ENCODE measurements around the gene SPHK1. TPM values are rescaled to one million over a fixed set of nuclear protein-coding genes. Genes with fewer than 3 reads are reported as not detected.

The SPHK1 gene
- total RNA-seq, 1 experiment from 2014 or later, result 7.7 TPM

- H3K4me1 Mint-ChIP-seq (ENCODE audit: low read depth, unreplicated experiment), result no peaks in the 10 kb centered on the region
- H3K36me3 Mint-ChIP-seq (ENCODE audit: insufficient read depth, unreplicated experiment), result peaks cover 14% of the 10 kb centered on the region
- POLR2A ChIA-PET, result no interaction called here
- H3K27me3 ChIP-seq (replicated peaks; ENCODE audit: control insufficient read depth, insufficient read depth, low read length), result no peaks in the 10 kb centered on the region
- no peaks in the 10 kb centered on the region; the same call in 1 of the 2 replicates for H3K36me3 ChIP-seq (ENCODE audit: control insufficient read depth, insufficient read depth, low read length)
- no peak for TF ChIP-seq CTCF (IDR thresholded peaks at IDR 0.05; ENCODE audit: insufficient read depth in 1 of 2, low read depth in 1 of 2, low read length in 1 of 2, severe bottlenecking in 1 of 2, unreplicated experiment in 1 of 2)
- H3K27me3 Mint-ChIP-seq (ENCODE audit: insufficient read depth, unreplicated experiment), result no peaks in the 10 kb centered on the region
- H3K4me1 ChIP-seq, result no peaks in the 10 kb centered on the region
- no peak for DNase-seq
- intact Hi-C loops (cut with micrococcal nuclease; ENCODE audit: unreplicated experiment), result no loop called here
- BruUV-seq (replicated peaks), result no TSS peak
- no peak overlapping the region for H3K27ac Mint-ChIP-seq (ENCODE audit: unreplicated experiment)
- H3K4me3 ChIP-seq (ENCODE audit: low read depth, low read length), result no peak overlapping the region
- no peaks in the 10 kb centered on the region for H3K9me3 Mint-ChIP-seq (ENCODE audit: unreplicated experiment)
- no peaks in the 10 kb centered on the region for H3K9me3 ChIP-seq
- CTCF ChIA-PET, result no interaction called here
- no peak overlapping the region for H3K4me3 Mint-ChIP-seq (ENCODE audit: unreplicated experiment)
Observed at GRCh38 chr17:76422406-76422805, 38.0 kb downstream of the SPHK1 start.

GRCh38 chr17:76422860-76423259 lies 38.5 kb downstream of the SPHK1 start:
- DNase-seq, result no peak

GRCh38 chr17:76426853-76427252 lies 42.4 kb downstream of the SPHK1 start:
- CTCF ChIA-PET, result no interaction called here
- intact Hi-C loops (cut with micrococcal nuclease; ENCODE audit: unreplicated experiment), result no loop called here

More at GRCh38 chr17:76422860-76423259, 38.5 kb downstream of the SPHK1 start:
- TF ChIP-seq CTCF (IDR thresholded peaks at IDR 0.05; ENCODE audit: insufficient read depth in 1 of 2, low read depth in 1 of 2, low read length in 1 of 2, severe bottlenecking in 1 of 2, unreplicated experiment in 1 of 2), result no peak
- ChIA-PET POLR2A (no interaction called here), CTCF (interaction anchor here (1.0 kb wide), 1 partner anchor 36 kb away, joined by 3 read pairs; no protein-coding TSS in a partner anchor)
- no peaks in the 10 kb centered on the region for H3K27me3 Mint-ChIP-seq (ENCODE audit: insufficient read depth, unreplicated experiment)
- Histone ChIP-seq H3K27me3 (replicated peaks; ENCODE audit: control insufficient read depth, insufficient read depth, low read length) (no peaks in the 10 kb centered on the region), H3K36me3 (ENCODE audit: control insufficient read depth, insufficient read depth, low read length) (no peaks in the 10 kb centered on the region), H3K4me3 (ENCODE audit: low read depth, low read length) (no peak overlapping the region), H3K4me1 (no peaks in the 10 kb centered on the region), H3K9me3 (no peaks in the 10 kb centered on the region)
- no peak overlapping the region for H3K27ac Mint-ChIP-seq (ENCODE audit: unreplicated experiment)
- H3K36me3 Mint-ChIP-seq (ENCODE audit: insufficient read depth, unreplicated experiment), result peaks cover 14% of the 10 kb centered on the region
- no peaks in the 10 kb centered on the region for H3K4me1 Mint-ChIP-seq (ENCODE audit: low read depth, unreplicated experiment)
- H3K4me3 Mint-ChIP-seq (ENCODE audit: unreplicated experiment), result no peak overlapping the region
- BruUV-seq (replicated peaks), result no TSS peak
- no peaks in the 10 kb centered on the region for H3K9me3 Mint-ChIP-seq (ENCODE audit: unreplicated experiment)
- intact Hi-C loops (cut with micrococcal nuclease; ENCODE audit: unreplicated experiment), result no loop called here

More at GRCh38 chr17:76426853-76427252, 42.4 kb downstream of the SPHK1 start:
- Histone ChIP-seq H3K9me3 (no peaks in the 10 kb centered on the region), H3K36me3 (ENCODE audit: control insufficient read depth, insufficient read depth, low read length) (no peaks in the 10 kb centered on the region), H3K27me3 (replicated peaks; ENCODE audit: control insufficient read depth, insufficient read depth, low read length) (no peaks in the 10 kb centered on the region), H3K4me3 (ENCODE audit: low read depth, low read length) (no peak overlapping the region), H3K4me1 (no peaks in the 10 kb centered on the region)
- no peaks in the 10 kb centered on the region for H3K27me3 Mint-ChIP-seq (ENCODE audit: insufficient read depth, unreplicated experiment)
- BruUV-seq (replicated peaks), result no TSS peak
- H3K9me3 Mint-ChIP-seq (ENCODE audit: unreplicated experiment), result no peaks in the 10 kb centered on the region
- no peak for TF ChIP-seq CTCF (IDR thresholded peaks at IDR 0.05; ENCODE audit: insufficient read depth in 1 of 2, low read depth in 1 of 2, low read length in 1 of 2, severe bottlenecking in 1 of 2, unreplicated experiment in 1 of 2)
- POLR2A ChIA-PET, result no interaction called here
- no peak for DNase-seq
- H3K4me3 Mint-ChIP-seq (ENCODE audit: unreplicated experiment), result no peak overlapping the region
- H3K36me3 Mint-ChIP-seq (ENCODE audit: insufficient read depth, unreplicated experiment), result peaks cover 14% of the 10 kb centered on the region
- H3K27ac Mint-ChIP-seq (ENCODE audit: unreplicated experiment), result no peak overlapping the region
- H3K4me1 Mint-ChIP-seq (ENCODE audit: low read depth, unreplicated experiment), result no peaks in the 10 kb centered on the region
